HG03457 (cell line): ENCODE results near the gene NRIP2.

Source experiments
- ATAC-seq: cut with Tn5 transposase; IDR thresholded peaks from one replicate; pipeline ENCODE4 v1.9.1; 2021; ENCODE audit warnings: moderate number of reproducible peaks; ENCODE audit not compliant: unreplicated experiment

Gene NRIP2

GRCh38 chr12:2776129-2776806, 58.6 kb downstream of the NRIP2 start:
- ATAC-seq, result no peak

GRCh38 chr12:2775431-2775830, 59.4 kb downstream of the NRIP2 start:
- ATAC-seq, result no peak
